Panc1 (cell line): ENCODE results near the gene TPGS1. TPM values are rescaled to one million over a fixed set of nuclear protein-coding genes. Genes with fewer than 3 reads are reported as not detected.

Experiments
- ATAC-seq: fragments of 200-7000 bp; cut with Tn5 transposase; 2 replicates; pipeline ENCODE4 v1.9.1; 2020; ENCODE audit warnings: mild to moderate bottlenecking, moderate library complexity
- BruUV-seq: library from RNA; stranded (reverse); fragments of 400-500 nt; replicated peaks from 2 replicates; lab custom pipeline; 2021; lab: Mats Ljungman, UMichigan
- CTCF ChIA-PET: fragments of 300-600 bp; sonication (Branson Sonifier 250); formaldehyde crosslinking; loops from one replicate; lab custom pipeline; 2022; ENCODE audit warnings: antibody characterized with exemption; lab: Charles Lee
- POLR2A ChIA-PET: fragments of 300-600 bp; sonication (Branson Sonifier 250); formaldehyde crosslinking; loops from one replicate; lab custom pipeline; 2022; ENCODE audit warnings: antibody characterized with exemption; lab: Charles Lee
- DNase-seq: peaks from one replicate; pipeline ENCODE4 v3.0.0-alpha.2; 2010; ENCODE audit warnings: low read depth, low spot score
- H3K27ac ChIP-seq: 2 replicates; pipeline ENCODE4 v1.5.1; 2011; ENCODE audit warnings: mild to moderate bottlenecking, low read length, inconsistent platforms
- H3K27me3 ChIP-seq: fragments of 200-500 bp; sonication (Bioruptor generic); 2 replicates; pipeline ENCODE4 v1.6.0; 2014; ENCODE audit warnings: low read length, inconsistent platforms; ENCODE audit not compliant: control insufficient read depth, insufficient read depth
- H3K36me3 ChIP-seq: fragments of 200-500 bp; sonication (Bioruptor generic); 2 replicates; pipeline ENCODE4 v1.5.1; 2014; ENCODE audit warnings: inconsistent platforms, mild to moderate bottlenecking, low read length, moderate library complexity; ENCODE audit not compliant: control insufficient read depth, insufficient read depth
- H3K4me1 ChIP-seq: 2 replicates; pipeline ENCODE4 v1.5.1; 2011; ENCODE audit warnings: inconsistent platforms, mild to moderate bottlenecking, low read length, moderate library complexity; ENCODE audit not compliant: control insufficient read depth, insufficient read depth
- H3K4me3 ChIP-seq, 2 experiments: 2 replicates each; pipeline ENCODE4 v1.5.1; 2011 to 2012; ENCODE audit warnings: low read depth in 2 of 2, low read length in 2 of 2, mild to moderate bottlenecking in 2 of 2, inconsistent platforms in 1 of 2, moderate library complexity in 1 of 2
- H3K9me3 ChIP-seq: fragments of 200-500 bp; sonication (Bioruptor generic); 2 replicates; pipeline ENCODE4 v1.5.1; 2014; ENCODE audit warnings: low read depth, mild to moderate bottlenecking, inconsistent platforms, low read length, moderate library complexity; ENCODE audit not compliant: control insufficient read depth, insufficient read depth
- POLR2AphosphoS5 ChIP-seq: IDR thresholded peaks from 2 replicates; pipeline ENCODE4 v1.6.1; 2012; ENCODE audit warnings: mild to moderate bottlenecking, low read depth, low read length, moderate library complexity
- SIN3A ChIP-seq: IDR thresholded peaks from 2 replicates; pipeline ENCODE4 v1.6.1; 2012; ENCODE audit warnings: low read depth, mild to moderate bottlenecking, low read length, moderate library complexity, borderline replicate concordance; ENCODE audit not compliant: insufficient read depth
- TCF7L2 ChIP-seq: IDR thresholded peaks from 2 replicates; pipeline ENCODE4 v1.6.1; 2011; ENCODE audit warnings: mild to moderate bottlenecking, low read depth, low read length, inconsistent platforms
- in situ Hi-C: cut with HindIII; loops from 2 replicates; pipeline ENCODE4 v1.10.0; 2016; ENCODE audit warnings: low sequenced_read_pairs, low pct_unique_long_range_greater_than_20kb
- intact Hi-C: fragments of 100-400 bp; cut with micrococcal nuclease; formaldehyde crosslinking; loops from one replicate; pipeline ENCODE4 v1.10.0; 2022; ENCODE audit not compliant: unreplicated experiment
- total RNA-seq: library from RNA; stranded (reverse); gene quantifications from one replicate; pipeline ENCODE4 v1.2.1, GENCODE V29; 2021; ENCODE audit not compliant: unreplicated experiment
- TF ChIP-seq, protein P1 (sequence below): fragments of 450-650 bp; IDR thresholded peaks from 2 replicates; pipeline ENCODE4 v1.5.1; 2017; ENCODE audit warnings: mild to moderate bottlenecking
- TF ChIP-seq, protein P2 (sequence below), 2 experiments: IDR thresholded peaks; 2 replicates each; pipeline ENCODE4 v1.6.1; 2011 to 2012; ENCODE audit warnings: low read depth in 2 of 2, control low read depth in 1 of 2, low read length in 1 of 2, mild to moderate bottlenecking in 1 of 2, moderate library complexity in 1 of 2; ENCODE audit not compliant: insufficient read depth in 1 of 2

TPGS1 gene
- total RNA-seq, 1 experiment from 2014 or later = 17.6 TPM

DNA sequence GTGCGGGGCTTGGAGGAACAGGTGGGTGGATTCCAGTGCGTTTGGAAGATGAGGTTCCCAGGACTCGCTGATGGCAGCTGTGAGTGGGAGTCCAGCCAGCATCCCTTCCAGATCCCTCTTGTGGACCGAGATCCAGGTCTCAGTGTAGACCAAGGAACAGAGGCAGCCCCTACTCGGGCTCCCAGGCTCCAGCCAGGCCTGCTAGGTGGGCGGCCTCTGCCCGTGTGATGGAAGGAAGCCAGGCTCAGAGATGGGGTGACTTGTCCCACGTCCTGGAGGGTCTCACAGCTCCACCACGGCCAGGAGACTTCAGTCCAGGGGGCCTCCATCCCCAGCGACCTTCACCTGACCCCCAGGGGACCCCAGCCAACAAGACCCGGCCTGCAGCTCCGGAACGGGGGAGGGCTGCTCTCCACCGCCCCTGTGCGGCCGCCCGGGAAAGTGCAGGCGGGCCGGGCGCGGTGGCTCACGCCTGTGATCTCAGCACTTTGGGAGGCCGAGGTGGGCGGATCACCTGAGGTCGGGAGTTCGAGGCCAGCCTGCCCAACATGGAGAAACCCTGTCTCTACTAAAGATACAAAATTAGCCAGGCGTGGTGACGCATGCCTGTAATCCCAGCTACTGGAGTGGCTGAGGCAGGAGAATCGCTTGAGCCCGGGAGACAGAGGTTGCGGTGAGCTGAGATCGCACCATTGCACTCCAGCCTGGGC lies 11.7 kb upstream of the TPGS1 start:
- no peaks in the 10 kb centered on the region for H3K9me3 ChIP-seq
- BruUV-seq = no TSS peak
- DNase-seq = no peak
- intact Hi-C loops = no loop called here
- H3K27me3 ChIP-seq = no peaks in the 10 kb centered on the region
- no peak overlapping the region for H3K4me3 ChIP-seq
- no peaks in the 10 kb centered on the region for H3K36me3 ChIP-seq
- in situ Hi-C loops = no loop called here
- H3K4me1 ChIP-seq = peaks cover 7% of the 10 kb centered on the region
- TF ChIP-seq, protein P1, sequence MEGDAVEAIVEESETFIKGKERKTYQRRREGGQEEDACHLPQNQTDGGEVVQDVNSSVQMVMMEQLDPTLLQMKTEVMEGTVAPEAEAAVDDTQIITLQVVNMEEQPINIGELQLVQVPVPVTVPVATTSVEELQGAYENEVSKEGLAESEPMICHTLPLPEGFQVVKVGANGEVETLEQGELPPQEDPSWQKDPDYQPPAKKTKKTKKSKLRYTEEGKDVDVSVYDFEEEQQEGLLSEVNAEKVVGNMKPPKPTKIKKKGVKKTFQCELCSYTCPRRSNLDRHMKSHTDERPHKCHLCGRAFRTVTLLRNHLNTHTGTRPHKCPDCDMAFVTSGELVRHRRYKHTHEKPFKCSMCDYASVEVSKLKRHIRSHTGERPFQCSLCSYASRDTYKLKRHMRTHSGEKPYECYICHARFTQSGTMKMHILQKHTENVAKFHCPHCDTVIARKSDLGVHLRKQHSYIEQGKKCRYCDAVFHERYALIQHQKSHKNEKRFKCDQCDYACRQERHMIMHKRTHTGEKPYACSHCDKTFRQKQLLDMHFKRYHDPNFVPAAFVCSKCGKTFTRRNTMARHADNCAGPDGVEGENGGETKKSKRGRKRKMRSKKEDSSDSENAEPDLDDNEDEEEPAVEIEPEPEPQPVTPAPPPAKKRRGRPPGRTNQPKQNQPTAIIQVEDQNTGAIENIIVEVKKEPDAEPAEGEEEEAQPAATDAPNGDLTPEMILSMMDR = peak; percentile 96
- TF ChIP-seq POLR2AphosphoS5 = no peak
- no peak for TF ChIP-seq SIN3A
- no peak for TF ChIP-seq TCF7L2
- TF ChIP-seq, protein P2, sequence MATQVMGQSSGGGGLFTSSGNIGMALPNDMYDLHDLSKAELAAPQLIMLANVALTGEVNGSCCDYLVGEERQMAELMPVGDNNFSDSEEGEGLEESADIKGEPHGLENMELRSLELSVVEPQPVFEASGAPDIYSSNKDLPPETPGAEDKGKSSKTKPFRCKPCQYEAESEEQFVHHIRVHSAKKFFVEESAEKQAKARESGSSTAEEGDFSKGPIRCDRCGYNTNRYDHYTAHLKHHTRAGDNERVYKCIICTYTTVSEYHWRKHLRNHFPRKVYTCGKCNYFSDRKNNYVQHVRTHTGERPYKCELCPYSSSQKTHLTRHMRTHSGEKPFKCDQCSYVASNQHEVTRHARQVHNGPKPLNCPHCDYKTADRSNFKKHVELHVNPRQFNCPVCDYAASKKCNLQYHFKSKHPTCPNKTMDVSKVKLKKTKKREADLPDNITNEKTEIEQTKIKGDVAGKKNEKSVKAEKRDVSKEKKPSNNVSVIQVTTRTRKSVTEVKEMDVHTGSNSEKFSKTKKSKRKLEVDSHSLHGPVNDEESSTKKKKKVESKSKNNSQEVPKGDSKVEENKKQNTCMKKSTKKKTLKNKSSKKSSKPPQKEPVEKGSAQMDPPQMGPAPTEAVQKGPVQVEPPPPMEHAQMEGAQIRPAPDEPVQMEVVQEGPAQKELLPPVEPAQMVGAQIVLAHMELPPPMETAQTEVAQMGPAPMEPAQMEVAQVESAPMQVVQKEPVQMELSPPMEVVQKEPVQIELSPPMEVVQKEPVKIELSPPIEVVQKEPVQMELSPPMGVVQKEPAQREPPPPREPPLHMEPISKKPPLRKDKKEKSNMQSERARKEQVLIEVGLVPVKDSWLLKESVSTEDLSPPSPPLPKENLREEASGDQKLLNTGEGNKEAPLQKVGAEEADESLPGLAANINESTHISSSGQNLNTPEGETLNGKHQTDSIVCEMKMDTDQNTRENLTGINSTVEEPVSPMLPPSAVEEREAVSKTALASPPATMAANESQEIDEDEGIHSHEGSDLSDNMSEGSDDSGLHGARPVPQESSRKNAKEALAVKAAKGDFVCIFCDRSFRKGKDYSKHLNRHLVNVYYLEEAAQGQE (IDR thresholded peaks at IDR 0.05; ENCODE audit: insufficient read depth in 1 of 2, low read depth in 2 of 2, low read length in 1 of 2) = no peak
- peak; percentile 78 for ATAC-seq
- no peak overlapping the region for H3K27ac ChIP-seq
- CTCF ChIA-PET = interaction anchor here (0.6 to 1.2 kb wide), 2 partner anchors 11 to 51 kb away, joined by 3 to 6 read pairs; no protein-coding TSS in a partner anchor
- POLR2A ChIA-PET = no interaction called here

GRCh38 chr19:496112-496665 lies 11.1 kb upstream of the TPGS1 start, which contains the start of gene MADCAM1:
Gene MADCAM1 (plus strand): TSS chr19:496486. CDS start chr19:496500, 14 bp downstream.
- BruUV-seq = no TSS peak
- DNase-seq = no peak
- Histone ChIP-seq H3K36me3 (no peaks in the 10 kb centered on the region), H3K27ac (no peak within 1 kb of the TSS), H3K27me3 (no peaks in the 10 kb centered on the region), H3K4me3 (no peak within 1 kb of the TSS), H3K4me1 (peaks cover 6% of the 10 kb centered on the region), H3K9me3 (no peaks in the 10 kb centered on the region)
- ChIA-PET CTCF (interaction anchor here (1.2 kb wide), 1 partner anchor 10 kb away, joined by 6 read pairs; no protein-coding TSS in a partner anchor), POLR2A (no interaction called here)
- TF ChIP-seq, protein P2 (IDR thresholded peaks at IDR 0.05; ENCODE audit: insufficient read depth in 1 of 2, low read depth in 2 of 2, low read length in 1 of 2) = no peak
- TF ChIP-seq TCF7L2 = no peak
- TF ChIP-seq POLR2AphosphoS5 = no peak
- in situ Hi-C loops (no loop called here), intact Hi-C loops (no loop called here)
- ATAC-seq = no peak
